GM20000 (cell line): Measurements from ENCODE around the gene C1QL1.
A peak's percentile ranks its signal among the peaks of the same experiment; 100 is the strongest.

ENCODE experiments used
- DNase-seq: peaks from one replicate; pipeline ENCODE4 v3.0.0; 2012; ENCODE audit warnings: low spot score
- TF ChIP-seq, protein P1 (sequence below): IDR thresholded peaks from 2 replicates; pipeline ENCODE4 v1.5.1; 2012; ENCODE audit warnings: mild to moderate bottlenecking, control low read depth; ENCODE audit errors: extremely low read depth, missing control alignments

The C1QL1 gene

DNA sequence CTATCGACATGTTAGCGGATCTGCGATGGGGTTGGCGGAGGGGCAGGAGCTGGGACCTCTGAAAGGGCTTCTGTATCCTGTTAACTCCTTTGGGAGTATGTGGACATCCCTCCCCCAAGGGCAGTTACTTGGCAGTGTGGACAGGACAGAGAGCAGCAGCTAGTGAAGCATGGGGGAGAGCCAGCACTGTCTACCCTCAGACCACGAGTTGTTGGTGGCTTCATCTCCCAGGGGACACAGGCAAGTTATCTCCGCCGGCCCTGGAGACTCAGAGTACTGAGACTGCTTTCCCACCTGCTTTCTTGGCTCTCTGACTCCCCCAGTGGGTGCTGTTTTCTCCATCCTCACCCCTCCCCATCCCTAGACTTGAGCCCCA is 47.5 kb downstream of the C1QL1 start:
- peak; percentile 56 for DNase-seq
- TF ChIP-seq, protein P1, sequence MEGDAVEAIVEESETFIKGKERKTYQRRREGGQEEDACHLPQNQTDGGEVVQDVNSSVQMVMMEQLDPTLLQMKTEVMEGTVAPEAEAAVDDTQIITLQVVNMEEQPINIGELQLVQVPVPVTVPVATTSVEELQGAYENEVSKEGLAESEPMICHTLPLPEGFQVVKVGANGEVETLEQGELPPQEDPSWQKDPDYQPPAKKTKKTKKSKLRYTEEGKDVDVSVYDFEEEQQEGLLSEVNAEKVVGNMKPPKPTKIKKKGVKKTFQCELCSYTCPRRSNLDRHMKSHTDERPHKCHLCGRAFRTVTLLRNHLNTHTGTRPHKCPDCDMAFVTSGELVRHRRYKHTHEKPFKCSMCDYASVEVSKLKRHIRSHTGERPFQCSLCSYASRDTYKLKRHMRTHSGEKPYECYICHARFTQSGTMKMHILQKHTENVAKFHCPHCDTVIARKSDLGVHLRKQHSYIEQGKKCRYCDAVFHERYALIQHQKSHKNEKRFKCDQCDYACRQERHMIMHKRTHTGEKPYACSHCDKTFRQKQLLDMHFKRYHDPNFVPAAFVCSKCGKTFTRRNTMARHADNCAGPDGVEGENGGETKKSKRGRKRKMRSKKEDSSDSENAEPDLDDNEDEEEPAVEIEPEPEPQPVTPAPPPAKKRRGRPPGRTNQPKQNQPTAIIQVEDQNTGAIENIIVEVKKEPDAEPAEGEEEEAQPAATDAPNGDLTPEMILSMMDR, result no peak

GRCh38 chr17:44919885-44920564 is 48.1 kb downstream of the C1QL1 start:
- peak; percentile 92 for DNase-seq
- TF ChIP-seq, protein P1, result peak; percentile 88

- TF ChIP-seq, protein P1, result no peak
- DNase-seq, result no peak
Observed at GRCh38 chr17:44919411-44919810, 48.7 kb downstream of the C1QL1 start.

- TF ChIP-seq, protein P1, result no peak
- no peak for DNase-seq
Observed at GRCh38 chr17:44918006-44918405, 50.1 kb downstream of the C1QL1 start.

DNA sequence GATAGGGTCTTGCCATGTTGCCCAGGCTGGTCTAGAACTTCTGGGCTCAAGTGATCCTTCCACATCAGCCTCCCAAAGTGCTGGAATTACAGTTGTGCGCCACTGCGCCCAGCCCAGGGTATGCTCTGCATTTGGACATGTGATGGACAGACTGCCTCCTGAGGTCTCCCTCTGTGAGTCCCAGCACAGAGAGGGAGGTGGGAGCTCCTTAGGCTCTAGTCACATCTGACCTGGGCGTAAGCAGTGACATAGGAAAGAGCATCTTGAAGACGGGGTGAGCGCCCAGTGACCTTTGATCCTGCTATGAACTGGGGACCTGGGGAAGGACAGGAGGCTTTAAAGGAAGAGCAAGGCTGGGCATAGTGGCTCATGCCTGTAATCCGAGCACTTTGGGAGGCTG is 50.6 kb downstream of the C1QL1 start:
- no peak for DNase-seq
- TF ChIP-seq, protein P1, result no peak

DNA sequence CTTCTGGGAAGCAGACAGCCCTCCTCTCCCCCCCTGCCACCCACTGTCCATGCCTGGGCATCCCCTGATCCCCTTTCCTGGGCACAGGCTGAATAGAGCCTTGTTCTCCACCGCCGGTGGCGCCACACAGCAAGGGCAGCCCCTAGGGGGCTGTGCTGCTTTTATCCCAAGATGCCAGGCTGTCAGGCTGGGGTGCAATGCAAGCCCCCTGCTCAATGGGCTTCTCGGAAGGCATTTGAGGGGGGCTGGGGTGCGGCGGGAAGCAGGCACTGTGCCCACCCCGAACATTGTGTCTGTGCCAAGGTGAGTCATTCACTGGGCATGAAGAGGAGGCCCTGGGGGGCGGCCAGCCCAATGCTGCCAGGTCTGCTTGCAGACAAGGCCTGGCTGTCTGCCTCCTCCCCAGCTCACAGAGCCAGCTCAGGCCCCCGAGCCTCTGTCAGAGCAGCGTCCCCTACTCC is 51.3 kb downstream of the C1QL1 start:
- TF ChIP-seq, protein P1, result no peak
- no peak for DNase-seq

DNA sequence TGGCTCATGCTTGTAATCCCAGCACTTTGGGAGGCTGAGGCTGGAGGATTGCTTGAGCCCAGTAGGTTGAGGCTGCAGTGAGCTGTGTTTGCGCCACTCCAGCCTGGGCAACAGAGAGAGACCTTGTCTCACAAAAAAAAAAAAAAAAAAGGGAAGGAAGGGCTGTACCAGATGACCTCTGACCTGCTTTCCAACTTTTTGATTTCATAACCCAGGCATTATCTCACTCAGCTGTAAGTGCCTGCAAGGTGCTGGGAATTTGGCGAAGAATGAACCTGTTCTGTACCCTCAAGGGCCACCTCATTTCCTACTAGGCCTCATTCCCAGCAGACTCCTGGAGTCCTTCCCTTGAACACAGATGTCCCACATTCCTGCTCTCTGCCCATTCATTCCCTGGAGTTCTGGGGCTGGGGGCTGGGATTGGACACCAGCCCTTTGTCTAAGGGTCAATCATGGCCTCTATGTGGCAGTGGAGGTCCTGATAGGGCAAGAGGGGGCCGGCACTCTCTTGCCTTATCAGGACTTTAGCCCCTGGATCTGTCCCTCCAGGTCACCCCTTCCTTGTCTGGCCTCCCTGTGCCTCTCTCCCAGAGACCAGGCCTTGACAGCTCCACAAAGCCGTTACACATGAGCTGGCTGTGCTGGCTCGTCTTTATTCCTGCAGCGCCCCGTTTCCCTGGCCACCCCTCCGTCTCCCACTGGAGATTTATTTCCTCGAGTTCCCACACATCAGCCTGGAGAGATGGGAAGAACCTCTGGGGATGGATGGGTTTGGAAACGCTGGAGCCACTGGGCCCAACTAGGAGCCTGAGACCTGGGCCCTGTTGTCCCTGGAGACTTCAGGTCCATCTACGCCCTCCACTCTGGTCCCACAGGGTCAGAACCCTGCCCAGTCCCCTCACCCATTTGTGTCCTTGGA is 52.0 kb downstream of the C1QL1 start:
- DNase-seq, result no peak
- TF ChIP-seq, protein P1, result no peak
